ENCODE measurements around the gene MESP1.

DNA sequence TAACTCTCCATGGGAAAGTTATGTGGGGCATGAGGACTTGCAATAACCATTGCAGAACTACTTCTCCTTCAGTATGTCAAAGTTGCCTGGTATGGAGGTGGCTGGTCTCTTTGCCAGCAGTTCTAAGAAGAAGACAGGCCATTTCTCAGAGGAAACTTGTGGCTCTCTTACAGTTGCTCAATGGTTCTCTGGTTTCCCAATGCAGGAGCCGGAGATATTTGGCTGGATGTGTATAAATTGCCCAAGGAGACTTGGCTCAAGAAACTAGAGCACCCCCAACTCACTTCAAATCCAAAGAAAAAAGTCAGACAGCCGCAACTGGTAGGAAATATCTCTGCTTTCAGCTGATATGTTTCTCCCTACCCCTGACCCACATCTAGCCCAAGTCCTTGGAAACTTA is 36.3 kb downstream of the MESP1 start:
- TF ChIP-seq, protein P1, sequence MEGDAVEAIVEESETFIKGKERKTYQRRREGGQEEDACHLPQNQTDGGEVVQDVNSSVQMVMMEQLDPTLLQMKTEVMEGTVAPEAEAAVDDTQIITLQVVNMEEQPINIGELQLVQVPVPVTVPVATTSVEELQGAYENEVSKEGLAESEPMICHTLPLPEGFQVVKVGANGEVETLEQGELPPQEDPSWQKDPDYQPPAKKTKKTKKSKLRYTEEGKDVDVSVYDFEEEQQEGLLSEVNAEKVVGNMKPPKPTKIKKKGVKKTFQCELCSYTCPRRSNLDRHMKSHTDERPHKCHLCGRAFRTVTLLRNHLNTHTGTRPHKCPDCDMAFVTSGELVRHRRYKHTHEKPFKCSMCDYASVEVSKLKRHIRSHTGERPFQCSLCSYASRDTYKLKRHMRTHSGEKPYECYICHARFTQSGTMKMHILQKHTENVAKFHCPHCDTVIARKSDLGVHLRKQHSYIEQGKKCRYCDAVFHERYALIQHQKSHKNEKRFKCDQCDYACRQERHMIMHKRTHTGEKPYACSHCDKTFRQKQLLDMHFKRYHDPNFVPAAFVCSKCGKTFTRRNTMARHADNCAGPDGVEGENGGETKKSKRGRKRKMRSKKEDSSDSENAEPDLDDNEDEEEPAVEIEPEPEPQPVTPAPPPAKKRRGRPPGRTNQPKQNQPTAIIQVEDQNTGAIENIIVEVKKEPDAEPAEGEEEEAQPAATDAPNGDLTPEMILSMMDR (optimal IDR thresholded peaks at IDR 0.05 in 1 of 3, IDR thresholded peaks at IDR 0.05 in 1 of 3, conservative IDR thresholded peaks at IDR 0.05 in 1 of 3; ENCODE audit: extremely low read depth in 1 of 3, insufficient read depth in 2 of 3, low read length in 3 of 3): no peak
- no peak for TF ChIP-seq EZH2 (IDR thresholded peaks at IDR 0.05; ENCODE audit: low read length)
